H1 (cell line): ENCODE measurements around the gene NPNT. TPM values are rescaled to one million over a fixed set of nuclear protein-coding genes. Genes with fewer than 3 reads are reported as not detected.

Experiments
- CTCF ChIA-PET: fragments of 300-600 bp; sonication (Branson Sonifier 250); formaldehyde crosslinking; loops from one replicate; lab custom pipeline; 2021; ENCODE audit not compliant: partially characterized antibody; lab: Charles Lee
- POLR2A ChIA-PET: fragments of 300-600 bp; sonication (Branson Sonifier 250); formaldehyde crosslinking; loops from one replicate; lab custom pipeline; 2021; ENCODE audit warnings: inconsistent platforms; ENCODE audit not compliant: partially characterized antibody; lab: Charles Lee
- DNase-seq, 2 experiments: peaks; one replicate each; pipeline versions ENCODE4 v3.0.0 to v3.0.0-alpha.2; 2010 to 2022; ENCODE audit warnings: low spot score in 2 of 2, low read depth in 1 of 2, mixed read lengths in 1 of 2
- FAIRE-seq: peaks from 2 replicates; lab custom pipeline; 2011; peaks lifted over from hg19 to GRCh38; lab: Jason Lieb, UNC
- H2AFZ ChIP-seq: 2 replicates; pipeline ENCODE4 v1.8.1; 2012; ENCODE audit warnings: low read length, inconsistent platforms
- H2AK5ac ChIP-seq: 2 replicates; pipeline ENCODE4 v1.6.1; 2013; ENCODE audit warnings: low read depth, low read length
- H2BK120ac ChIP-seq: replicated peaks from 2 replicates; pipeline ENCODE3; 2013; ENCODE audit warnings: low read depth, low read length, inconsistent platforms
- H2BK12ac ChIP-seq: 2 replicates; pipeline ENCODE4 v1.6.1; 2013; ENCODE audit warnings: low read depth, low read length
- H2BK15ac ChIP-seq: 2 replicates; pipeline ENCODE4 v1.6.1; 2013; ENCODE audit warnings: low read length
- H2BK20ac ChIP-seq: 2 replicates; pipeline ENCODE4 v1.6.1; 2013; ENCODE audit warnings: low read length
- H2BK5ac ChIP-seq: 2 replicates; pipeline ENCODE4 v1.6.1; 2013; ENCODE audit warnings: low read depth, low read length
- H3K14ac ChIP-seq: 2 replicates; pipeline ENCODE4 v1.6.1; 2013; ENCODE audit warnings: inconsistent platforms; ENCODE audit not compliant: insufficient read length
- H3K18ac ChIP-seq: 2 replicates; pipeline ENCODE4 v1.6.1; 2013; ENCODE audit warnings: low read length; ENCODE audit errors: extremely low read depth
- H3K23ac ChIP-seq: 2 replicates; pipeline ENCODE4 v1.6.1; 2013; ENCODE audit warnings: inconsistent platforms; ENCODE audit not compliant: insufficient read length
- H3K23me2 ChIP-seq: 2 replicates; pipeline ENCODE4 v1.6.1; 2013; ENCODE audit warnings: low read depth, low read length
- H3K27ac ChIP-seq: 2 replicates; pipeline ENCODE4 v1.6.1; 2011; ENCODE audit warnings: low read depth, low read length, inconsistent platforms
- H3K27me3 ChIP-seq, 4 experiments: replicated peaks in 1 of 4; 1 replicate in 1 of 4; 2 replicates in 3 of 4; pipeline versions ENCODE4 v1.6.1 to v1.8.1; 2011 to 2013; ENCODE audit warnings: low read length in 3 of 4, mild to moderate bottlenecking in 3 of 4, inconsistent platforms in 2 of 4, mixed read lengths in 2 of 4, moderate library complexity in 1 of 4; ENCODE audit not compliant: control insufficient read depth in 3 of 4, insufficient read depth in 3 of 4; ENCODE audit errors: extremely low read depth in 1 of 4
- H3K36me3 ChIP-seq, 4 experiments: 2 replicates each; pipeline versions ENCODE4 v1.6.1 to v1.8.1; 2011 to 2013; ENCODE audit warnings: mild to moderate bottlenecking in 4 of 4, low read length in 3 of 4, moderate library complexity in 2 of 4, control low read depth in 1 of 4, inconsistent platforms in 1 of 4; ENCODE audit not compliant: insufficient read depth in 4 of 4, control insufficient read depth in 2 of 4
- H3K4ac ChIP-seq: replicated peaks from 2 replicates; pipeline ENCODE3; 2013; ENCODE audit warnings: low read length, low read depth, mixed read lengths, inconsistent platforms; ENCODE audit not compliant: insufficient read length
- H3K4me1 ChIP-seq, 4 experiments: replicated peaks in 1 of 4; 1 replicate in 1 of 4; 2 replicates in 3 of 4; pipeline versions ENCODE4 v1.6.1 to v1.8.1; 2011 to 2013; ENCODE audit warnings: low read length in 3 of 4, inconsistent platforms in 2 of 4, mixed read lengths in 1 of 4; ENCODE audit not compliant: insufficient read depth in 4 of 4, control insufficient read depth in 3 of 4
- H3K4me2 ChIP-seq, 2 experiments: 2 replicates each; pipeline versions ENCODE4 v1.6.1 to v1.8.1; 2011 to 2013; ENCODE audit warnings: low read depth in 2 of 2, low read length in 2 of 2, control low read depth in 1 of 2, inconsistent platforms in 1 of 2, mild to moderate bottlenecking in 1 of 2; ENCODE audit not compliant: insufficient read depth in 1 of 2
- H3K4me3 ChIP-seq, 4 experiments: fragments of 200-600, 300-600 bp in 1 of 4; sonication (generic), shearing (Covaris generic), sonication (Bioruptor Twin) in 1 of 4; 2 replicates each; pipeline versions ENCODE4 v1.5.1 to v1.8.1; 2011 to 2016; ENCODE audit warnings: low read length in 4 of 4, low read depth in 3 of 4, control low read depth in 2 of 4, inconsistent platforms in 2 of 4, mild to moderate bottlenecking in 2 of 4, mixed read lengths in 1 of 4, moderate library complexity in 1 of 4; ENCODE audit not compliant: insufficient read depth in 2 of 4; ENCODE audit errors: extremely low read depth in 1 of 4
- H3K56ac ChIP-seq: replicated peaks from 2 replicates; pipeline ENCODE3; 2013; ENCODE audit warnings: low read depth, mild to moderate bottlenecking, mixed read lengths, low read length, inconsistent platforms; ENCODE audit not compliant: insufficient read length
- H3K79me1 ChIP-seq: 2 replicates; pipeline ENCODE4 v1.6.1; 2013; ENCODE audit warnings: low read depth, low read length, control low read depth
- H3K79me2 ChIP-seq, 2 experiments: 2 replicates each; pipeline versions ENCODE4 v1.6.1 to v1.8.1; 2012 to 2013; ENCODE audit warnings: low read length in 2 of 2, mild to moderate bottlenecking in 2 of 2, inconsistent platforms in 1 of 2; ENCODE audit not compliant: insufficient read depth in 2 of 2, control insufficient read depth in 1 of 2
- H3K9ac ChIP-seq, 4 experiments: replicated peaks in 1 of 4; 1 replicate in 1 of 4; 2 replicates in 3 of 4; pipeline versions ENCODE4 v1.6.1 to v1.8.1; 2011 to 2013; ENCODE audit warnings: low read depth in 3 of 4, low read length in 3 of 4, control low read depth in 2 of 4, mild to moderate bottlenecking in 2 of 4, moderate library complexity in 2 of 4, inconsistent platforms in 1 of 4; ENCODE audit errors: extremely low read depth in 1 of 4
- H3K9me3 ChIP-seq, 2 experiments: 2 replicates each; pipeline versions ENCODE4 v1.6.1 to v1.8.1; 2012 to 2013; ENCODE audit warnings: mild to moderate bottlenecking in 2 of 2, moderate library complexity in 2 of 2, control low read depth in 1 of 2, inconsistent platforms in 1 of 2, low read depth in 1 of 2, low read length in 1 of 2, mixed read lengths in 1 of 2; ENCODE audit not compliant: insufficient read depth in 2 of 2
- H4K20me1 ChIP-seq, 2 experiments: replicated peaks in 1 of 2; 2 replicates each; pipeline versions ENCODE3 to v1.8.1; 2011 to 2013; ENCODE audit warnings: inconsistent platforms in 2 of 2, low read length in 2 of 2, mild to moderate bottlenecking in 1 of 2; ENCODE audit not compliant: insufficient read depth in 2 of 2, control insufficient read depth in 1 of 2
- H4K5ac ChIP-seq: 2 replicates; pipeline ENCODE4 v1.6.1; 2013; ENCODE audit warnings: low read length, low read depth, mixed read lengths, inconsistent platforms; ENCODE audit not compliant: insufficient read length
- H4K8ac ChIP-seq: 2 replicates; pipeline ENCODE4 v1.8.0; 2013; ENCODE audit warnings: mild to moderate bottlenecking, moderate library complexity, low read length, inconsistent platforms; ENCODE audit not compliant: insufficient read depth; ENCODE audit errors: extremely low read depth
- H4K91ac ChIP-seq: replicated peaks from 2 replicates; pipeline ENCODE3; 2013; ENCODE audit warnings: low read length, mixed read lengths, inconsistent platforms; ENCODE audit not compliant: insufficient read length
- GABPA ChIP-seq: IDR thresholded peaks from 2 replicates; pipeline ENCODE4 v1.6.1; 2011; ENCODE audit warnings: mild to moderate bottlenecking, low read length, moderate library complexity, borderline replicate concordance; ENCODE audit not compliant: insufficient read depth
- JUN ChIP-seq: IDR thresholded peaks from 2 replicates; pipeline ENCODE4 v1.6.1; 2011; ENCODE audit warnings: low read depth, mild to moderate bottlenecking, improper control_type of control experiment, low read length
- JUND ChIP-seq: IDR thresholded peaks from 2 replicates; pipeline ENCODE4 v1.6.1; 2011; ENCODE audit warnings: mild to moderate bottlenecking, improper control_type of control experiment, low read length
- KDM4A ChIP-seq: IDR thresholded peaks from one replicate; pipeline ENCODE4 v1.7.1; 2012; ENCODE audit warnings: low read depth, mild to moderate bottlenecking, moderate library complexity, low read length, inconsistent platforms; ENCODE audit not compliant: severe bottlenecking
- POLR2A ChIP-seq, 2 experiments: IDR thresholded peaks; 1 replicate in 1 of 2; 2 replicates in 1 of 2; pipeline ENCODE4 v1.6.1; 2011; ENCODE audit warnings: low read depth in 2 of 2, low read length in 2 of 2, mild to moderate bottlenecking in 2 of 2; ENCODE audit errors: control extremely low read depth in 1 of 2
- POLR2AphosphoS5 ChIP-seq: IDR thresholded peaks from 2 replicates; pipeline ENCODE4 v1.6.1; 2011; ENCODE audit warnings: low read depth, low read length
- POU5F1 ChIP-seq: IDR thresholded peaks from 2 replicates; pipeline ENCODE4 v1.6.1; 2011; ENCODE audit warnings: low read depth, mild to moderate bottlenecking, low read length, moderate library complexity
- RAD21 ChIP-seq, 2 experiments: IDR thresholded peaks in 1 of 2; conservative IDR thresholded peaks in 1 of 2; 2 replicates each; pipeline ENCODE4 v1.6.1; 2011; ENCODE audit warnings: low read depth in 2 of 2, low read length in 2 of 2, improper control_type of control experiment in 1 of 2, inconsistent platforms in 1 of 2, mild to moderate bottlenecking in 1 of 2, moderate library complexity in 1 of 2
- TAF1 ChIP-seq: IDR thresholded peaks from 2 replicates; pipeline ENCODE4 v1.6.1; 2011; ENCODE audit warnings: mild to moderate bottlenecking, low read depth, low read length
- WGBS, 2 experiments: shearing (Covaris generic) in 1 of 2; methylation state at CpG; one replicate each; pipeline versions ENCODE4 v1.1.6 to v1.1.7; 2013 to 2015; ENCODE audit warnings: low lambda C conversion rate in 2 of 2, mixed read lengths in 2 of 2, inconsistent platforms in 1 of 2, low coverage in 1 of 2, missing lambda C conversion rate in 1 of 2; ENCODE audit not compliant: insufficient replicate concordance in 2 of 2, insufficient coverage in 1 of 2, insufficient read length in 1 of 2; ENCODE audit errors: extremely low coverage in 1 of 2, missing lambda C conversion rate in 1 of 2; 5-methylcytosine and 5-hydroxymethylcytosine counted together
- polyA plus RNA-seq, 7 experiments: library from polyadenylated mRNA; depleted of rRNA in 3 of 7; stranded (reverse) in 5 of 7; unstranded in 2 of 7; fragments of >200 nt in 5 of 7; fragments of 200-250 nt in 2 of 7; gene quantifications; 1 replicate in 5 of 7; 2 replicates in 1 of 7; 4 replicates in 1 of 7; pipeline versions ENCODE4 v1.2.1 to v1.2.3, GENCODE V29; 2011 to 2013; ENCODE audit warnings: missing spikeins in 2 of 7, mixed read lengths in 2 of 7
- total RNA-seq: library from RNA; stranded (reverse); fragmentation: NEBNext Ultra II Directional; extraction: Animal tissue kit (Norgen Biotek cat#: 25700); gene quantifications from 2 replicates; pipeline ENCODE4 v1.2.1, GENCODE V29; 2021

The NPNT gene
- total and polyA plus RNA-seq, 2 of the 8 experiments (the other 6 are each of a cell fraction or from before 2014, with no cell fraction given) = 0.24 to 0.97 TPM

DNA sequence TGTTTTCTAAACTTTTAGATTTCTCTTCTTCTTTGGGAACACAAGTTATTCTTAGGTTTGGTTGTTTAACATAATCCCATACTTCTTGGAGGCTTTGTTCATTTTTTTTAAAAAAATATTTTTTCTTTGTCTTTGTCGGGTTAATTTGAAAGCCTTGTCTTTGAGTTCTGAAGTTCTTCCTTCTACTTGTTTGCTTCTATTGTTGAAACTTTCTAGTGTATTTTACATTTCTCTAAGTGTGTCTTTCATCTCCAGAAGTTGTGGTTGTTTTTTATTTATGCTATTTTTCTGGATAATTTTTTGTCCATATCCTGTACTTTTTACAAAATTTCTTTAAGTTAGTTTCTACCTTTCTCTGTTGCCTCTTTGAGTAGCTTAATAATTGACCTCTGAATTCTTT, 116.1 kb downstream of the NPNT start:
- H3K9me3 ChIP-seq = no peaks in the 10 kb centered on the region
- H3K18ac ChIP-seq = no peak overlapping the region
- H3K23ac ChIP-seq = no peak overlapping the region
- no peak overlapping the region for H2BK5ac ChIP-seq
- H2AFZ ChIP-seq = no peak overlapping the region
- no peaks in the 10 kb centered on the region for H3K79me2 ChIP-seq
- no peak overlapping the region for H3K4ac ChIP-seq
- H3K9ac ChIP-seq = no peak overlapping the region
- H3K56ac ChIP-seq = no peak overlapping the region
- H4K8ac ChIP-seq = no peak overlapping the region
- no peak overlapping the region for H2BK15ac ChIP-seq
- no peak overlapping the region for H3K4me3 ChIP-seq
- no peak overlapping the region for H3K14ac ChIP-seq
- H4K5ac ChIP-seq = no peak overlapping the region
- no peak overlapping the region for H3K27ac ChIP-seq
- no peaks in the 10 kb centered on the region for H3K4me1 ChIP-seq
- H3K36me3 ChIP-seq = no peaks in the 10 kb centered on the region
- no peak for FAIRE-seq
- H4K20me1 ChIP-seq = no peaks in the 10 kb centered on the region
- H2BK20ac ChIP-seq = no peak overlapping the region
- H2BK120ac ChIP-seq = no peak overlapping the region
- POLR2A ChIA-PET = no interaction called here
- no peaks in the 10 kb centered on the region for H3K27me3 ChIP-seq
- H3K4me2 ChIP-seq = no peak overlapping the region
- TF ChIP-seq TAF1 (no peak), POLR2A (IDR thresholded peaks at IDR 0.05; ENCODE audit: control extremely low read depth in 1 of 2, low read depth in 2 of 2, low read length in 2 of 2) (no peak), RAD21 (IDR thresholded peaks at IDR 0.05 in 1 of 2, conservative IDR thresholded peaks at IDR 0.05 in 1 of 2; ENCODE audit: low read depth in 2 of 2, low read length in 2 of 2) (no peak), JUND (no peak), JUN (no peak), POU5F1 (no peak), POLR2AphosphoS5 (no peak), KDM4A (no peak), GABPA (no peak)
- CTCF ChIA-PET = interaction anchor here (2.3 kb wide), 1 partner anchor 20 kb away, joined by 6 read pairs; no protein-coding TSS in a partner anchor
- WGBS, 2 experiments = 94% methylated on average over 1 of the region's 1 CpG; no CpG with 5 or more reads in 1 of the 2 experiments
- no peak overlapping the region for H2BK12ac ChIP-seq
- no peak overlapping the region for H4K91ac ChIP-seq
- H2AK5ac ChIP-seq = no peak overlapping the region
- H3K23me2 ChIP-seq = no peaks in the 10 kb centered on the region
- no peak for DNase-seq
- no peaks in the 10 kb centered on the region for H3K79me1 ChIP-seq
